ENCODE measurements around the gene NKD2.

DNA sequence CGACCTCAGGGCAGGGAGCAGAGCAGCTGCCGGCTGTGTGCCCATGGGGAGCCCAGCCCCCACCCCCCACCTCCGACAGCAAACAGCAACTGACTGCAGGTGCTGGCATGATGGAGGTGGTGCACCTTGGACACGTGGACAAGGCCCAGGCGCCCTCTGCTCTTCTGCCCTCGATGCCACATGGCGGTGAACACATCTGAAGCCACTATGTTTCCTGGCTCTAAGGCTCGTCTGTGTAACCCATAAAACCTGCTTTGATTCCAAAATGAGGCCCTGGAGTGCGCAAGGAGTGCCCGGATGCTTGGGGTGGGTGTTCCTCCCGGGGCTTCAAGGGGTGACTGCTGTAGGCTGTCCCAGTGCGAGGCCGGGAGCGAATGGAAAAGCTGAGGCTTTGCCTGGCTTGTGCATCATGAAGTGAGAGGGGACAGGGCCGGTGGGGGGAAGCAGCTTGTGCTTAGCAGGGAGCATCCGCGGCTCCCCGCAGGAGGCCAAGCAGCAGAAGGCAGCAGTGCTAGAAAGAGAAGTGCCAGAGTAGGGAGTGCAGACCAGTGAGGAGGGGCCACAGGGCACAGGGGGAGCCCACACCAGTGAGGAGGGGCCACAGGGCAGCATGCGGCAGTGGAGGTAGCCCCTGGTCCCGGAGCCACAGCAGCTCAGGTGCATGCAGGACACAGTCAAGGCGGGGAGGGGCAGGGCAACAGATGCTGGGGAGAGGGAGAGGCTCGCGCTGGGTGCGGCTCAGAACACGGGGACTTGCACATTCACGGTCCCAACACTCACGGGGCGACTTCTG lies 30.0 kb downstream of the NKD2 start:
- TF ChIP-seq STAT6 (CRISPR knock-in tag; conservative IDR thresholded peaks at IDR 0.05; ENCODE audit: low read depth) = no peak
- TF ChIP-seq, protein P1, sequence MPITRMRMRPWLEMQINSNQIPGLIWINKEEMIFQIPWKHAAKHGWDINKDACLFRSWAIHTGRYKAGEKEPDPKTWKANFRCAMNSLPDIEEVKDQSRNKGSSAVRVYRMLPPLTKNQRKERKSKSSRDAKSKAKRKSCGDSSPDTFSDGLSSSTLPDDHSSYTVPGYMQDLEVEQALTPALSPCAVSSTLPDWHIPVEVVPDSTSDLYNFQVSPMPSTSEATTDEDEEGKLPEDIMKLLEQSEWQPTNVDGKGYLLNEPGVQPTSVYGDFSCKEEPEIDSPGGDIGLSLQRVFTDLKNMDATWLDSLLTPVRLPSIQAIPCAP (CRISPR knock-in tag; IDR thresholded peaks at IDR 0.05) = no peak
- TF ChIP-seq RELA (CRISPR knock-in tag; IDR thresholded peaks at IDR 0.05; ENCODE audit: borderline replicate concordance) = no peak
- TF ChIP-seq, protein P2, sequence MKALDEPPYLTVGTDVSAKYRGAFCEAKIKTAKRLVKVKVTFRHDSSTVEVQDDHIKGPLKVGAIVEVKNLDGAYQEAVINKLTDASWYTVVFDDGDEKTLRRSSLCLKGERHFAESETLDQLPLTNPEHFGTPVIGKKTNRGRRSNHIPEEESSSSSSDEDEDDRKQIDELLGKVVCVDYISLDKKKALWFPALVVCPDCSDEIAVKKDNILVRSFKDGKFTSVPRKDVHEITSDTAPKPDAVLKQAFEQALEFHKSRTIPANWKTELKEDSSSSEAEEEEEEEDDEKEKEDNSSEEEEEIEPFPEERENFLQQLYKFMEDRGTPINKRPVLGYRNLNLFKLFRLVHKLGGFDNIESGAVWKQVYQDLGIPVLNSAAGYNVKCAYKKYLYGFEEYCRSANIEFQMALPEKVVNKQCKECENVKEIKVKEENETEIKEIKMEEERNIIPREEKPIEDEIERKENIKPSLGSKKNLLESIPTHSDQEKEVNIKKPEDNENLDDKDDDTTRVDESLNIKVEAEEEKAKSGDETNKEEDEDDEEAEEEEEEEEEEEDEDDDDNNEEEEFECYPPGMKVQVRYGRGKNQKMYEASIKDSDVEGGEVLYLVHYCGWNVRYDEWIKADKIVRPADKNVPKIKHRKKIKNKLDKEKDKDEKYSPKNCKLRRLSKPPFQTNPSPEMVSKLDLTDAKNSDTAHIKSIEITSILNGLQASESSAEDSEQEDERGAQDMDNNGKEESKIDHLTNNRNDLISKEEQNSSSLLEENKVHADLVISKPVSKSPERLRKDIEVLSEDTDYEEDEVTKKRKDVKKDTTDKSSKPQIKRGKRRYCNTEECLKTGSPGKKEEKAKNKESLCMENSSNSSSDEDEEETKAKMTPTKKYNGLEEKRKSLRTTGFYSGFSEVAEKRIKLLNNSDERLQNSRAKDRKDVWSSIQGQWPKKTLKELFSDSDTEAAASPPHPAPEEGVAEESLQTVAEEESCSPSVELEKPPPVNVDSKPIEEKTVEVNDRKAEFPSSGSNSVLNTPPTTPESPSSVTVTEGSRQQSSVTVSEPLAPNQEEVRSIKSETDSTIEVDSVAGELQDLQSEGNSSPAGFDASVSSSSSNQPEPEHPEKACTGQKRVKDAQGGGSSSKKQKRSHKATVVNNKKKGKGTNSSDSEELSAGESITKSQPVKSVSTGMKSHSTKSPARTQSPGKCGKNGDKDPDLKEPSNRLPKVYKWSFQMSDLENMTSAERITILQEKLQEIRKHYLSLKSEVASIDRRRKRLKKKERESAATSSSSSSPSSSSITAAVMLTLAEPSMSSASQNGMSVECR (CRISPR knock-in tag; IDR thresholded peaks at IDR 0.05; ENCODE audit: borderline replicate concordance) = no peak
- no peak for TF ChIP-seq ETV6 (CRISPR knock-in tag; IDR thresholded peaks at IDR 0.05)

Measured in WTC11 (cell line).